Karpas-422 (cell line): ENCODE data around the gene NUDC. TPM values are rescaled to one million over a fixed set of nuclear protein-coding genes. Genes with fewer than 3 reads are reported as not detected.

Experiments
- DNase-seq: peaks from one replicate; pipeline ENCODE4 v3.0.0-alpha.2; 2015
- H2AFZ ChIP-seq: fragments of 200-600 bp; sonication (generic); 2 replicates; pipeline ENCODE4 v1.6.1; 2014; ENCODE audit warnings: antibody characterized with exemption, low read length, mixed read lengths
- H3K27ac ChIP-seq: fragments of 200-600 bp; sonication (generic); 2 replicates; pipeline ENCODE4 v1.5.1; 2014; ENCODE audit warnings: mild to moderate bottlenecking, low read length, moderate library complexity
- H3K27me3 ChIP-seq: fragments of 200-600 bp; sonication (generic); 2 replicates; pipeline ENCODE4 v1.6.1; 2014; ENCODE audit warnings: low read length, mixed read lengths
- H3K36me3 ChIP-seq: fragments of 200-600 bp; sonication (generic); 2 replicates; pipeline ENCODE4 v1.6.1; 2014; ENCODE audit warnings: low read length, mixed read lengths; ENCODE audit not compliant: insufficient read depth
- H3K4me1 ChIP-seq: fragments of 200-600 bp; sonication (generic); 2 replicates; pipeline ENCODE4 v1.6.1; 2014; ENCODE audit warnings: mild to moderate bottlenecking, low read length, mixed read lengths
- H3K4me2 ChIP-seq: fragments of 200-600 bp; sonication (generic); 2 replicates; pipeline ENCODE4 v1.6.1; 2014; ENCODE audit warnings: low read length, low read depth, mild to moderate bottlenecking; ENCODE audit not compliant: poor library complexity, severe bottlenecking
- H3K4me3 ChIP-seq: fragments of 200-600 bp; sonication (generic); 2 replicates; pipeline ENCODE4 v1.5.1; 2014; ENCODE audit warnings: mild to moderate bottlenecking, antibody characterized with exemption, low read length, mixed read lengths
- H3K79me2 ChIP-seq: fragments of 200-600 bp; sonication (generic); 2 replicates; pipeline ENCODE4 v1.6.1; 2014; ENCODE audit warnings: mild to moderate bottlenecking, low read length, mixed read lengths
- H3K9ac ChIP-seq: fragments of 200-600 bp; sonication (generic); 2 replicates; pipeline ENCODE4 v1.6.0; 2014; ENCODE audit warnings: low read length
- H3K9me2 ChIP-seq: fragments of 200-600 bp; sonication (generic), shearing (Covaris generic); replicated peaks from 2 replicates; pipeline ENCODE4 v1.6.0; 2014; ENCODE audit warnings: mild to moderate bottlenecking, low read length, moderate library complexity; ENCODE audit not compliant: insufficient read depth
- H3K9me3 ChIP-seq: fragments of 300-700, 200-600 bp; sonication (generic); 2 replicates; pipeline ENCODE4 v1.6.1; 2014; ENCODE audit warnings: low read length, mixed read lengths
- H4K20me1 ChIP-seq: fragments of 200-600 bp; sonication (generic); 2 replicates; pipeline ENCODE4 v1.6.1; 2014; ENCODE audit warnings: mild to moderate bottlenecking, antibody characterized with exemption, low read length, low read depth; ENCODE audit not compliant: insufficient read depth
- total RNA-seq: library from RNA; depleted of rRNA; stranded (reverse); fragments of >200 nt; shearing (Covaris generic); gene quantifications from 2 replicates; pipeline ENCODE4 v1.2.3, GENCODE V29; 2014; ENCODE audit warnings: low replicate concordance

The NUDC gene
- total RNA-seq, 1 experiment from 2014 or later = 28.1 TPM

GRCh38 chr1:26949926-26950319 is 28.4 kb downstream of the NUDC start:
- Histone ChIP-seq H3K4me3 (no peak overlapping the region), H3K36me3 (0 out of 2 replicates have a peak, but pooled peaks cover 5% of the 10 kb centered on the region), H3K4me2 (peak overlapping the region; percentile 32), H3K27ac (no peak overlapping the region), H3K79me2 (no peaks in the 10 kb centered on the region), H2AFZ (no peak overlapping the region), H3K9me3 (no peaks in the 10 kb centered on the region), H3K27me3 (no peaks in the 10 kb centered on the region), H3K9ac (no peak overlapping the region), H3K9me2 (no peaks in the 10 kb centered on the region), H4K20me1 (no peaks in the 10 kb centered on the region), H3K4me1 (peaks cover 21% of the 10 kb centered on the region)
- no peak for DNase-seq

- Histone ChIP-seq H3K4me3 (no peak overlapping the region; the same call in 1 of the 2 replicates), H3K4me2 (peak overlapping the region; percentile 32), H3K27me3 (no peaks in the 10 kb centered on the region), H3K27ac (no peak overlapping the region), H3K9me3 (no peaks in the 10 kb centered on the region), H3K36me3 (0 out of 2 replicates have a peak, but pooled peaks cover 1% of the 10 kb centered on the region), H3K9me2 (no peaks in the 10 kb centered on the region), H3K9ac (peak overlapping the region; percentile 19; the same call in 1 of the 2 replicates), H3K79me2 (no peaks in the 10 kb centered on the region), H3K4me1 (peaks cover 21% of the 10 kb centered on the region), H2AFZ (no peak overlapping the region; the same call in 1 of the 2 replicates), H4K20me1 (no peaks in the 10 kb centered on the region)
- DNase-seq = peak; percentile 62
Measured at GRCh38 chr1:26950602-26951001, 29.1 kb downstream of the NUDC start.

- Histone ChIP-seq H3K79me2 (no peaks in the 10 kb centered on the region), H4K20me1 (no peaks in the 10 kb centered on the region), H3K36me3 (no peaks in the 10 kb centered on the region), H3K4me2 (no peak overlapping the region), H3K9me2 (no peaks in the 10 kb centered on the region), H2AFZ (no peak overlapping the region), H3K27ac (no peak overlapping the region), H3K9me3 (no peaks in the 10 kb centered on the region), H3K9ac (no peak overlapping the region), H3K4me1 (peaks cover 21% of the 10 kb centered on the region), H3K4me3 (no peak overlapping the region), H3K27me3 (no peaks in the 10 kb centered on the region)
- DNase-seq = no peak
Measured at GRCh38 chr1:26951216-26951615, 29.7 kb downstream of the NUDC start.

- H4K20me1 ChIP-seq = no peaks in the 10 kb centered on the region
- no peaks in the 10 kb centered on the region for H3K27me3 ChIP-seq
- no peaks in the 10 kb centered on the region for H3K9me3 ChIP-seq
- no peaks in the 10 kb centered on the region for H3K36me3 ChIP-seq
- no peak overlapping the region for H2AFZ ChIP-seq
- H3K9ac ChIP-seq = no peak overlapping the region
- H3K9me2 ChIP-seq = no peaks in the 10 kb centered on the region
- no peaks in the 10 kb centered on the region for H3K79me2 ChIP-seq
- H3K4me2 ChIP-seq = no peak overlapping the region
- DNase-seq = no peak
- no peak overlapping the region for H3K27ac ChIP-seq
- peaks cover 21% of the 10 kb centered on the region for H3K4me1 ChIP-seq
- H3K4me3 ChIP-seq = no peak overlapping the region
Measured at GRCh38 chr1:26951821-26952497, 30.4 kb downstream of the NUDC start.

GRCh38 chr1:26953374-26953773 is 31.8 kb downstream of the NUDC start:
- H3K9me2 ChIP-seq = no peaks in the 10 kb centered on the region
- no peaks in the 10 kb centered on the region for H3K9me3 ChIP-seq
- H3K4me3 ChIP-seq = no peak overlapping the region
- H3K27me3 ChIP-seq = no peaks in the 10 kb centered on the region
- DNase-seq = no peak
- H3K79me2 ChIP-seq = no peaks in the 10 kb centered on the region
- H3K4me1 ChIP-seq = peaks cover 21% of the 10 kb centered on the region
- no peak overlapping the region for H3K27ac ChIP-seq
- no peaks in the 10 kb centered on the region for H3K36me3 ChIP-seq
- H4K20me1 ChIP-seq = no peaks in the 10 kb centered on the region
- no peak overlapping the region for H3K9ac ChIP-seq
- H3K4me2 ChIP-seq = no peak overlapping the region
- H2AFZ ChIP-seq = no peak overlapping the region

- H3K4me1 ChIP-seq = no peaks in the 10 kb centered on the region
- no peak overlapping the region for H3K4me2 ChIP-seq
- no peak overlapping the region for H3K9ac ChIP-seq
- H2AFZ ChIP-seq = no peak overlapping the region
- H4K20me1 ChIP-seq = no peaks in the 10 kb centered on the region
- no peaks in the 10 kb centered on the region for H3K9me3 ChIP-seq
- no peak for DNase-seq
- H3K36me3 ChIP-seq = no peaks in the 10 kb centered on the region
- no peak overlapping the region for H3K27ac ChIP-seq
- H3K27me3 ChIP-seq = no peaks in the 10 kb centered on the region
- H3K9me2 ChIP-seq = no peaks in the 10 kb centered on the region
- H3K4me3 ChIP-seq = no peak overlapping the region
- no peaks in the 10 kb centered on the region for H3K79me2 ChIP-seq
Measured at GRCh38 chr1:26956321-26956720, 34.8 kb downstream of the NUDC start.

- no peak overlapping the region for H2AFZ ChIP-seq
- no peak for DNase-seq
- no peak overlapping the region for H3K4me2 ChIP-seq
- no peaks in the 10 kb centered on the region for H3K4me1 ChIP-seq
- H3K36me3 ChIP-seq = no peaks in the 10 kb centered on the region
- no peaks in the 10 kb centered on the region for H4K20me1 ChIP-seq
- H3K9ac ChIP-seq = no peak overlapping the region
- no peaks in the 10 kb centered on the region for H3K79me2 ChIP-seq
- H3K4me3 ChIP-seq = no peak overlapping the region
- no peaks in the 10 kb centered on the region for H3K9me2 ChIP-seq
- H3K27me3 ChIP-seq = no peaks in the 10 kb centered on the region
- no peaks in the 10 kb centered on the region for H3K9me3 ChIP-seq
- no peak overlapping the region for H3K27ac ChIP-seq
Measured at GRCh38 chr1:26957306-26957705, 35.8 kb downstream of the NUDC start.

GRCh38 chr1:26959270-26959669 is 37.7 kb downstream of the NUDC start:
- Histone ChIP-seq H3K4me2 (no peak overlapping the region), H3K27me3 (no peaks in the 10 kb centered on the region), H3K4me3 (no peak overlapping the region), H3K9ac (no peak overlapping the region), H3K36me3 (no peaks in the 10 kb centered on the region), H3K9me3 (no peaks in the 10 kb centered on the region), H3K4me1 (no peaks in the 10 kb centered on the region), H4K20me1 (no peaks in the 10 kb centered on the region), H3K79me2 (no peaks in the 10 kb centered on the region), H3K9me2 (no peaks in the 10 kb centered on the region), H3K27ac (no peak overlapping the region), H2AFZ (no peak overlapping the region)
- no peak for DNase-seq
